Measurements from ENCODE around the gene FRK.
A peak's percentile ranks its signal among the peaks of the same experiment; 100 is the strongest.

The FRK gene

GRCh38 chr6:116084284-116084683 is 23.6 kb upstream of the FRK start:
- no peak for TF ChIP-seq CTCF (IDR thresholded peaks at IDR 0.05; ENCODE audit: low read depth, low read length, missing control alignments)
- Histone ChIP-seq H3K4me3 (ENCODE audit: low read depth, low read length) (no peak overlapping the region), H3K27me3 (replicated peaks) (no peaks in the 10 kb centered on the region), H3K27ac (no peak overlapping the region), H3K36me3 (replicated peaks) (no peaks in the 10 kb centered on the region)
- in situ Hi-C loops (cut with HindIII; ENCODE audit: low pct_ligation_motif_present, low sequenced_read_pairs), result no loop called here
- DNase-seq, result no peak

GRCh38 chr6:116083052-116083451 is 22.4 kb upstream of the FRK start:
- in situ Hi-C loops (cut with HindIII; ENCODE audit: low pct_ligation_motif_present, low sequenced_read_pairs), result no loop called here
- H3K4me3 ChIP-seq (ENCODE audit: low read depth, low read length), result no peak overlapping the region

GRCh38 chr6:116078945-116079344 is 18.3 kb upstream of the FRK start:
- no peak for TF ChIP-seq CTCF (IDR thresholded peaks at IDR 0.05; ENCODE audit: low read depth, low read length, missing control alignments)
- no peak for DNase-seq
- Histone ChIP-seq H3K36me3 (replicated peaks) (no peaks in the 10 kb centered on the region), H3K27ac (no peak overlapping the region), H3K4me3 (ENCODE audit: low read depth, low read length) (no peak overlapping the region), H3K27me3 (replicated peaks) (no peaks in the 10 kb centered on the region)
- in situ Hi-C loops (cut with HindIII; ENCODE audit: low pct_ligation_motif_present, low sequenced_read_pairs), result no loop called here

More at GRCh38 chr6:116083052-116083451, 22.4 kb upstream of the FRK start:
- no peak for DNase-seq
- TF ChIP-seq CTCF (IDR thresholded peaks at IDR 0.05; ENCODE audit: low read depth, low read length, missing control alignments), result no peak
- no peak overlapping the region for H3K27ac ChIP-seq
- no peaks in the 10 kb centered on the region for H3K36me3 ChIP-seq (replicated peaks)
- H3K27me3 ChIP-seq (replicated peaks), result no peaks in the 10 kb centered on the region

GRCh38 chr6:116078522-116078921 is 17.8 kb upstream of the FRK start:
- Histone ChIP-seq H3K4me3 (ENCODE audit: low read depth, low read length) (no peak overlapping the region), H3K36me3 (replicated peaks) (no peaks in the 10 kb centered on the region), H3K27me3 (replicated peaks) (no peaks in the 10 kb centered on the region), H3K27ac (no peak overlapping the region)
- in situ Hi-C loops (cut with HindIII; ENCODE audit: low pct_ligation_motif_present, low sequenced_read_pairs), result no loop called here
- TF ChIP-seq CTCF (IDR thresholded peaks at IDR 0.05; ENCODE audit: low read depth, low read length, missing control alignments), result peak; percentile 19
- no peak for DNase-seq

GRCh38 chr6:116074732-116075390 is 14.2 kb upstream of the FRK start:
- DNase-seq, result no peak
- H3K36me3 ChIP-seq (replicated peaks), result no peaks in the 10 kb centered on the region
- H3K4me3 ChIP-seq (ENCODE audit: low read depth, low read length), result no peak overlapping the region
- in situ Hi-C loops (cut with HindIII; ENCODE audit: low pct_ligation_motif_present, low sequenced_read_pairs), result no loop called here
- H3K27ac ChIP-seq, result no peak overlapping the region
- no peaks in the 10 kb centered on the region for H3K27me3 ChIP-seq (replicated peaks)
- TF ChIP-seq CTCF (IDR thresholded peaks at IDR 0.05; ENCODE audit: low read depth, low read length, missing control alignments), result no peak

Measured in brain microvascular endothelial cell (primary cell).